Glutamatergic neuron (in vitro differentiated cells): Measurements from ENCODE around the gene NEDD9. TPM values are rescaled to one million over a fixed set of nuclear protein-coding genes. Genes with fewer than 3 reads are reported as not detected.

Source experiments
- DNase-seq: peaks from one replicate; pipeline ENCODE4 v3.0.0; 2022
- H3K27ac Mint-ChIP-seq: one replicate; pipeline ENCODE4 v1.8.0; 2020; ENCODE audit warnings: mild to moderate bottlenecking, mixed read lengths, inconsistent platforms; ENCODE audit not compliant: unreplicated experiment
- H3K27me3 Mint-ChIP-seq: one replicate; pipeline ENCODE4 v1.8.0; 2020; ENCODE audit warnings: mild to moderate bottlenecking, moderate library complexity, mixed read lengths, inconsistent platforms; ENCODE audit not compliant: unreplicated experiment
- H3K36me3 Mint-ChIP-seq: one replicate; pipeline ENCODE4 v1.8.0; 2020; ENCODE audit warnings: mild to moderate bottlenecking, mixed read lengths, inconsistent platforms; ENCODE audit not compliant: unreplicated experiment
- H3K4me1 Mint-ChIP-seq: one replicate; pipeline ENCODE4 v1.8.0; 2020; ENCODE audit warnings: mild to moderate bottlenecking, low read depth, mixed read lengths, inconsistent platforms; ENCODE audit not compliant: unreplicated experiment
- H3K4me3 Mint-ChIP-seq: one replicate; pipeline ENCODE4 v1.8.0; 2020; ENCODE audit warnings: mild to moderate bottlenecking, mixed read lengths, inconsistent platforms; ENCODE audit not compliant: unreplicated experiment
- H3K9me3 Mint-ChIP-seq: one replicate; pipeline ENCODE4 v1.8.0; 2020; ENCODE audit warnings: mild to moderate bottlenecking, moderate library complexity, mixed read lengths, inconsistent platforms; ENCODE audit not compliant: unreplicated experiment
- CTCF ChIP-seq: fragments of 200-600 bp; sonication (generic); IDR thresholded peaks from one replicate; pipeline ENCODE4 v1.5.0; 2021; ENCODE audit not compliant: partially characterized antibody, unreplicated experiment
- total RNA-seq: library from RNA; stranded (reverse); fragmentation: NEBNext Ultra II Directional; extraction: Animal tissue kit (Norgen Biotek cat#: 25700); gene quantifications from one replicate; pipeline ENCODE4 v1.2.1, GENCODE V29; 2021; ENCODE audit not compliant: unreplicated experiment

NEDD9 gene
- total RNA-seq, 1 donor from 2014 or later: 0.71 TPM

GRCh38 chr6:11143394-11144371, 88.8 kb downstream of the NEDD9 start:
- Mint-ChIP-seq H3K36me3 (no peaks in the 10 kb centered on the region), H3K27me3 (no peaks in the 10 kb centered on the region)

DNA sequence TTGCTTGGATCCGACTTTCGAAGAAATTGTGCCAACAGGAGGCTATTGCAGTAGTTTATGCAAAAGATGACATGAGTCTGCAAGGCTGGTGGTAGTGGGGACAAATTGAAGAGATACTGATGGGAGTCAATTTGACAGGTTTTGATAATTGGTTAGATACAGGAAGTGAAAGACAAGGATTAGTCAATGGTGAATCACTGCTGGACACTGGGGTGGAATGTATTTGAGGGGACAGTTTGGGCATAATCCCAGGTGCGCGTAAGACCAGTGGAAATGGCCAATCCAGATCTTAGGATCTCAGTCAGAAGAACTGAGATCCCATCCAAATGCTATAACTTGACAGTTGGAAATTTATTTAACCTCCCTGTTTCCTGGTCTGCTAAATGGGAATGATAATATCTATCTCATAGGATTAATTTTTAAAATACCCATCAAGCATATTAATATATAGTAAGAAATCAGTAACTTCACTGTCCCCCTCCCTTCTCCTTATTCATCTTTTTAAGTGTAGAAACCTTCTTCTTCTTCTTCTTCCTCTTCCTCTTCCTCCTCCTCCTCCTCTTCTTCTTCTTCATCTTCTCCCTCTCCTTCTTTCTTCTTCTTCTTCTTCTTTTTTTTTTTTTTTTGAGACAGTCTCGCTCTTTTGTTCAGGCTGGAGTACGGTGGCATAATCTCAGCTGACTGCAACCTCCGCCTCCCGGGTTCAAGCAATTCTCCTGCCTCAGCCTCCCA, 90.0 kb downstream of the NEDD9 start:
- no peaks in the 10 kb centered on the region for H3K36me3 Mint-ChIP-seq
- no peak overlapping the region for H3K27ac Mint-ChIP-seq
- no peak for DNase-seq
- no peak for TF ChIP-seq CTCF
- H3K4me1 Mint-ChIP-seq: no peaks in the 10 kb centered on the region
- H3K4me3 Mint-ChIP-seq: no peak overlapping the region
- H3K9me3 Mint-ChIP-seq: peaks cover 2% of the 10 kb centered on the region
- H3K27me3 Mint-ChIP-seq: no peaks in the 10 kb centered on the region

More at GRCh38 chr6:11143394-11144371, 88.8 kb downstream of the NEDD9 start:
- H3K9me3 Mint-ChIP-seq: peaks cover 2% of the 10 kb centered on the region
- TF ChIP-seq CTCF: no peak
- no peak for DNase-seq
- H3K27ac Mint-ChIP-seq: no peak overlapping the region
- H3K4me3 Mint-ChIP-seq: no peak overlapping the region
- no peaks in the 10 kb centered on the region for H3K4me1 Mint-ChIP-seq

- Mint-ChIP-seq H3K4me1 (no peaks in the 10 kb centered on the region), H3K9me3 (peaks cover 2% of the 10 kb centered on the region), H3K36me3 (no peaks in the 10 kb centered on the region), H3K27ac (no peak overlapping the region), H3K4me3 (no peak overlapping the region), H3K27me3 (no peaks in the 10 kb centered on the region)
- no peak for DNase-seq
- TF ChIP-seq CTCF: no peak
Measured at GRCh38 chr6:11141295-11141694, 91.2 kb downstream of the NEDD9 start.

GRCh38 chr6:11140056-11140455, 92.4 kb downstream of the NEDD9 start:
- DNase-seq: no peak
- Mint-ChIP-seq H3K27me3 (no peaks in the 10 kb centered on the region), H3K4me3 (no peak overlapping the region), H3K4me1 (no peaks in the 10 kb centered on the region), H3K9me3 (peaks cover 2% of the 10 kb centered on the region), H3K36me3 (no peaks in the 10 kb centered on the region), H3K27ac (no peak overlapping the region)
- no peak for TF ChIP-seq CTCF
